CD4-positive, alpha-beta T cell treated with Interferon gamma for 1 hour (primary cell): ENCODE measurements around the gene PEMT.

Experiments
- DNase-seq: peaks from one replicate; pipeline ENCODE4 v3.0.0-alpha.2; 2020

Gene PEMT

GRCh38 chr17:17549732-17550366 lies 41.7 kb downstream of the PEMT start:
- no peak for DNase-seq

GRCh38 chr17:17548044-17548443 lies 43.5 kb downstream of the PEMT start:
- DNase-seq = no peak

GRCh38 chr17:17547210-17547764 lies 44.2 kb downstream of the PEMT start:
- DNase-seq = no peak

GRCh38 chr17:17546399-17547185 lies 44.9 kb downstream of the PEMT start:
- DNase-seq = no peak

GRCh38 chr17:17545984-17546383 lies 45.5 kb downstream of the PEMT start:
- no peak for DNase-seq

GRCh38 chr17:17545031-17545820 lies 46.3 kb downstream of the PEMT start:
- no peak for DNase-seq

- no peak for DNase-seq
Observed at GRCh38 chr17:17542906-17543635, 48.4 kb downstream of the PEMT start.

- DNase-seq = no peak
Observed at GRCh38 chr17:17541640-17542001, 49.9 kb downstream of the PEMT start.

- DNase-seq = no peak
Observed at GRCh38 chr17:17540935-17541639, 50.4 kb downstream of the PEMT start.

- DNase-seq = no peak
Observed at GRCh38 chr17:17540278-17540906, 51.1 kb downstream of the PEMT start.

- DNase-seq = no peak
Observed at GRCh38 chr17:17539591-17539990, 51.9 kb downstream of the PEMT start.

GRCh38 chr17:17538417-17539391 lies 52.8 kb downstream of the PEMT start:
- no peak for DNase-seq

- DNase-seq = no peak
Observed at GRCh38 chr17:17537311-17538099, 54.0 kb downstream of the PEMT start.

GRCh38 chr17:17536702-17537101 lies 54.8 kb downstream of the PEMT start:
- DNase-seq = no peak

GRCh38 chr17:17535957-17536356 lies 55.6 kb downstream of the PEMT start:
- DNase-seq = no peak

GRCh38 chr17:17533901-17534441 lies 57.5 kb downstream of the PEMT start:
- DNase-seq = no peak

GRCh38 chr17:17532991-17533390 lies 58.5 kb downstream of the PEMT start:
- no peak for DNase-seq

GRCh38 chr17:17531156-17531555 lies 60.4 kb downstream of the PEMT start:
- no peak for DNase-seq
